Measurements from ENCODE around the gene ETNPPL.

The ETNPPL gene

DNA sequence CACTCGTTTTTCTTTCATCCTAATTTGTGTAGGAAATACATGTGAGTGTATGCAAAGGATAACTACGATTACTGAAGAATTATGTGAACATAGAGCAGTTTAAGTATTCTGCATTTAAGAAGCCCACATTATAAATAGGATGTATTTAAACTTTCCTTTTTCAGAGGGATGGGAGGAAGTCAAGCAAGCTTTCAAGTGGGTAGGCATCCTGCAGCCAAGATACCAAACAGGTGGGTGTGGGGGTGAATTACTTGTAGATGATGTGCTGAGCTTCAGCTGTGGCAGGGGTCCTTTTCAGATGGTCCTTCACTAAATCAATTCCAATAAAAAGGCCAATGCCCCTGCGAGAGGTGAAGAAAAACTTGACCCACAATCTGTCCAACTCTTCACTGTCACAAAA, 16.3 kb downstream of the ETNPPL start:
- DNase-seq (ENCODE audit: low read depth in 2 of 2): no peak
- no peak overlapping the region for H3K4me3 ChIP-seq (replicated peaks in 1 of 2; ENCODE audit: low read depth in 2 of 2, low read length in 2 of 2)
- TF ChIP-seq, protein P1, sequence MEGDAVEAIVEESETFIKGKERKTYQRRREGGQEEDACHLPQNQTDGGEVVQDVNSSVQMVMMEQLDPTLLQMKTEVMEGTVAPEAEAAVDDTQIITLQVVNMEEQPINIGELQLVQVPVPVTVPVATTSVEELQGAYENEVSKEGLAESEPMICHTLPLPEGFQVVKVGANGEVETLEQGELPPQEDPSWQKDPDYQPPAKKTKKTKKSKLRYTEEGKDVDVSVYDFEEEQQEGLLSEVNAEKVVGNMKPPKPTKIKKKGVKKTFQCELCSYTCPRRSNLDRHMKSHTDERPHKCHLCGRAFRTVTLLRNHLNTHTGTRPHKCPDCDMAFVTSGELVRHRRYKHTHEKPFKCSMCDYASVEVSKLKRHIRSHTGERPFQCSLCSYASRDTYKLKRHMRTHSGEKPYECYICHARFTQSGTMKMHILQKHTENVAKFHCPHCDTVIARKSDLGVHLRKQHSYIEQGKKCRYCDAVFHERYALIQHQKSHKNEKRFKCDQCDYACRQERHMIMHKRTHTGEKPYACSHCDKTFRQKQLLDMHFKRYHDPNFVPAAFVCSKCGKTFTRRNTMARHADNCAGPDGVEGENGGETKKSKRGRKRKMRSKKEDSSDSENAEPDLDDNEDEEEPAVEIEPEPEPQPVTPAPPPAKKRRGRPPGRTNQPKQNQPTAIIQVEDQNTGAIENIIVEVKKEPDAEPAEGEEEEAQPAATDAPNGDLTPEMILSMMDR (IDR thresholded peaks at IDR 0.05; ENCODE audit: low read depth, low read length): no peak

- H3K4me3 ChIP-seq (replicated peaks in 1 of 2; ENCODE audit: low read depth in 2 of 2, low read length in 2 of 2): no peak overlapping the region
Observed at GRCh38 chr4:108744307-108744706, 18.5 kb downstream of the ETNPPL start.

GRCh38 chr4:108742451-108743420, 20.1 kb downstream of the ETNPPL start:
- no peak for DNase-seq (ENCODE audit: low read depth in 2 of 2)
- no peak overlapping the region for H3K4me3 ChIP-seq (replicated peaks in 1 of 2; ENCODE audit: low read depth in 2 of 2, low read length in 2 of 2)

More at GRCh38 chr4:108744307-108744706, 18.5 kb downstream of the ETNPPL start:
- TF ChIP-seq, protein P1 (IDR thresholded peaks at IDR 0.05; ENCODE audit: low read depth, low read length): no peak
- no peak for DNase-seq (ENCODE audit: low read depth in 2 of 2)

GRCh38 chr4:108738003-108738706, 24.7 kb downstream of the ETNPPL start:
- DNase-seq (ENCODE audit: low read depth in 2 of 2): peak in 1 of 2 donors; percentile 21
- TF ChIP-seq, protein P1 (IDR thresholded peaks at IDR 0.05; ENCODE audit: low read depth, low read length): no peak
- no peak overlapping the region for H3K4me3 ChIP-seq (replicated peaks in 1 of 2; ENCODE audit: low read depth in 2 of 2, low read length in 2 of 2)

More at GRCh38 chr4:108742451-108743420, 20.1 kb downstream of the ETNPPL start:
- TF ChIP-seq, protein P1 (IDR thresholded peaks at IDR 0.05; ENCODE audit: low read depth, low read length): no peak

DNA sequence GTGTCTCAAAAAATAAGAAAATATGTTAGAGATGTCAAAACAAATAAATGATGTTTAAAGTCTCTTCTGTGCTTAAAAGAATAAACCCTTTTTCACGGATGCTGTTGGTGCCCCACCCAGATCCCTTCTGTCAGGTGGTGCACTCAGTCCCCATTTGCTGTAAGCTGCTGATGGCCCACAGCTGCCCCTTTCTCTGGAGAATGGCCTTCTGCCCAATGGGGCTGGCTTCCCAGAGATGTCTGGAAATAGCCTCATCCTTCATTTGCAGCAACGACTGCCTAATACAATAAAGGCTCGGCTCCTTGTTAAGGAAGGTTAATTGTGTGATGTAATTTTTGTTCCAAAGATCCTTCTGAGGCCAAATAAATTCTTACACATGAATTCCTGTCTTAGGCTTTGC, 31.8 kb downstream of the ETNPPL start:
- H3K4me3 ChIP-seq (replicated peaks in 1 of 2; ENCODE audit: low read depth in 2 of 2, low read length in 2 of 2): no peak overlapping the region
- TF ChIP-seq, protein P1 (IDR thresholded peaks at IDR 0.05; ENCODE audit: low read depth, low read length): no peak
- DNase-seq (ENCODE audit: low read depth in 2 of 2): no peak

DNA sequence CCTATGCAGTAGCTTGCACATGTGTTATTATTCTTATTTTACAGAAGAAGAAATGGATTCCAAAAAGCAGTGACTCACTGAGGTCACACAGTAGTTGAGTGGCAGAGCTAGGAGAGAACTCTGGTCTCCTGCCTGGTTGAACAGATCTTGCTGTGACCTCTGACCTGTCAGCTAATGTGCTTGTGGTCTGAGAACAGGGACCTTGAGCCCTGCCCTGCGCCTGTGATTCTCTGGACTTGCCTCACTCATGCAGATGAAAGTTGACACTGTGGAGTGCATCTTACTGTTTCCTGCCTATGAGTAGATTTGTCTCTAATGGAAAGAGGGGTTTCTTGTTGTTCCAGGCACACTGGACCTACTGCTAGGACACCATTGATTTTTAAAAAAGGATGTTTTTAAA, 32.3 kb downstream of the ETNPPL start:
- TF ChIP-seq, protein P1 (IDR thresholded peaks at IDR 0.05; ENCODE audit: low read depth, low read length): no peak
- no peak for DNase-seq (ENCODE audit: low read depth in 2 of 2)
- H3K4me3 ChIP-seq (replicated peaks in 1 of 2; ENCODE audit: low read depth in 2 of 2, low read length in 2 of 2): no peak overlapping the region
